GM18505 (cell line): ENCODE data around the gene HAUS6.
A peak's percentile ranks its signal among the peaks of the same experiment; 100 is the strongest.
"Not testable (repeated sequence)": the region's sequence is repeated elsewhere in the genome, so short reads cannot be mapped to it uniquely, and the experiment has no call there.

Source experiments
- ATAC-seq: cut with Tn5 transposase; IDR thresholded peaks from one replicate; pipeline ENCODE4 v1.9.1; 2021; ENCODE audit not compliant: unreplicated experiment
- POLR2A ChIP-seq: IDR thresholded peaks from 4 replicates; pipeline ENCODE4 v1.6.1; 2011; ENCODE audit warnings: borderline replicate concordance; ENCODE audit not compliant: insufficient read depth, insufficient read length; ENCODE audit errors: extremely low read depth

HAUS6 gene

DNA sequence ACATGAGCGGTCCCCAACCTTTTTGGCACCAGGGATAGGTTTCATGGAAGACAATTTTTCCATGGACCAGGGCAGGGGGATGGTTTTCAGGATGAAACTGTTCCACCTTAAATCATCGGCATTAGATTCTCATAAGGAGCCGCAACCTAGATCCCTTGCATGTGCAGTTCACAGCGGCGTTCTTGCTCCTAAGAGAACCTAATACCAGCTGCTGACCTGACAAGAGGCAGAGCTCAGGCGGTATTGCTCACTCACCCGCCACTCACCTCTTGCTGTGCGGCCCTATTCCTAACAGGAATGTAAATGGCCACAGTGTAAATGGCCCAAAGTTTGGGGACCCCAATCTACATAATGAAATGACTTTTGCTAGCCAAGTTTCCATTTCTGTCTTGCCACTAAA is 27.7 kb upstream of the HAUS6 start:
- ATAC-seq = no peak

GRCh38 chr9:19127871-19128500 is 25.3 kb upstream of the HAUS6 start:
- no peak for TF ChIP-seq POLR2A
- peak; percentile 3 for ATAC-seq

More for the DNA sequence above, 27.7 kb upstream of the HAUS6 start:
- no peak for TF ChIP-seq POLR2A

DNA sequence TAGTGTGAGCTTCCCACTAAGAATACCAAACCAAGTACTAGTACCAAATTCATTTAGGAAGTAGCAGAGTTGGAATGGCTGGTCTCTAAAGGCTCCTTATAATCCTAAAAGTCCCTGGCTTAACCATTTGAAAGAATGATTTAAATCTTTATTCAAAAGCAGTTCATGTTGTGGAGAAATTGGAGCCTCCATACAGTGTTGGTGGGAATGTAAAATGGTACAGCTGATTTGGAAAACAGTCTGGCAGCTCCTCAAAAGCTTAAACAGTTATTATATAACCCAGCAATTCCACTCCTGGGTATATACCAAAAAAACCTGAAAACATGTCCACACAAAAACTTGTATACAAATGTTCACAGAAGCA is 21.7 kb upstream of the HAUS6 start:
- ATAC-seq = no peak
- no peak for TF ChIP-seq POLR2A

GRCh38 chr9:19122490-19123042 is 19.9 kb upstream of the HAUS6 start:
- ATAC-seq = no peak
- no peak for TF ChIP-seq POLR2A

- TF ChIP-seq POLR2A = no peak
- ATAC-seq = no peak
These were observed 18.2 kb upstream of the HAUS6 start for GRCh38 chr9:19120877-19121276.

DNA sequence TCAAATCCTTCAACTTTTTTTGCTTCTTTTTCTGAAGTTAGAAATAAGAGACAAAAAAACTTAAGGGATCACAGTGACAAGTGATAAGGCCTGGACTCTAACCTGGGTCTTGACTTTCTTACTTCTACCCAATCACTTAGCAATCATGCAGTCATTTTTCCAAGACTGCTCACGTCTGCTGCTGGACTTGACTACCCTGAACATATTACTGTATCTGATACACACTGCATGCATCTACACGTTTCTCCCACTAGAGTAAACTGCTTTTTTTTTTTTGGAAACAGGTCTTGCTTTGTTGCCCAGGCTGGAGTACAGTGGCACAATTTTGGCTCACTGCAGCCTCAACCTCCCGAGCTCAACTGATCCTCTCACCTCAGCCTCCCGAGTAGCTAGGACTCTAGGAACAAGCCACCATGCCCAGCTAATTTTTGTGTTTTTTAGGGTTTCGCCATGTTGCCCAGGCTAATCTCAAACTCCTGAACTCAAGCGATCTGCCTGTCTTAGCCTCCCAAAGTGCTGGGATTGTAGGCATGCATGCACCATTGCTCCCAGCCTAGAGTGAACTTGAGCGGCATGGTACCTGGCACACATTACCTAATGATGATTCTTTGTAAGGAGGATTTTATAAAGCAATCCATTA is 17.2 kb upstream of the HAUS6 start:
- no peak for ATAC-seq
- TF ChIP-seq POLR2A = no peak

DNA sequence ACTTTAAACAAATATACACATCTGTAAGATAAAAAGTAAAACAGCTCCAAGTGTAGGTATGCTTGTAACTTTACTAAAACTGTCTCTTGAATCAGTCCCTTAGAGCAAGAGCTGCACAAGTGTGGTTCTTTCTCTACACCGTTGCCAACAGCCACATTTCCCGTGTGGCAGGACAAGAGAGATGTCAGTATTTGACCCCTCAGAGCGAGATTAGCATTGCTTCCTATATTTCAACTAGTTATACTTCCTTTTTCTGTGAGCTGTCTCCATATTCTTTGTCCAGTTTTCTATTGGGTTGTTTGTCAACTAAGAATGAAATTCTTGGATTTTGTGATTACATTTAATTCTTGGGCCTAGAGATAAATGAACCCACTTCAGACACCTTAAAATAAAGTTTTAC is 16.5 kb upstream of the HAUS6 start:
- no peak for TF ChIP-seq POLR2A
- no peak for ATAC-seq

GRCh38 chr9:19117039-19117716 is 14.5 kb upstream of the HAUS6 start:
- no peak for TF ChIP-seq POLR2A
- ATAC-seq = no peak

- no peak for TF ChIP-seq POLR2A
- no peak for ATAC-seq
These were observed 13.5 kb upstream of the HAUS6 start for GRCh38 chr9:19116107-19116790.

GRCh38 chr9:19114680-19115270 is 12.1 kb upstream of the HAUS6 start:
- ATAC-seq = no peak
- no peak for TF ChIP-seq POLR2A

DNA sequence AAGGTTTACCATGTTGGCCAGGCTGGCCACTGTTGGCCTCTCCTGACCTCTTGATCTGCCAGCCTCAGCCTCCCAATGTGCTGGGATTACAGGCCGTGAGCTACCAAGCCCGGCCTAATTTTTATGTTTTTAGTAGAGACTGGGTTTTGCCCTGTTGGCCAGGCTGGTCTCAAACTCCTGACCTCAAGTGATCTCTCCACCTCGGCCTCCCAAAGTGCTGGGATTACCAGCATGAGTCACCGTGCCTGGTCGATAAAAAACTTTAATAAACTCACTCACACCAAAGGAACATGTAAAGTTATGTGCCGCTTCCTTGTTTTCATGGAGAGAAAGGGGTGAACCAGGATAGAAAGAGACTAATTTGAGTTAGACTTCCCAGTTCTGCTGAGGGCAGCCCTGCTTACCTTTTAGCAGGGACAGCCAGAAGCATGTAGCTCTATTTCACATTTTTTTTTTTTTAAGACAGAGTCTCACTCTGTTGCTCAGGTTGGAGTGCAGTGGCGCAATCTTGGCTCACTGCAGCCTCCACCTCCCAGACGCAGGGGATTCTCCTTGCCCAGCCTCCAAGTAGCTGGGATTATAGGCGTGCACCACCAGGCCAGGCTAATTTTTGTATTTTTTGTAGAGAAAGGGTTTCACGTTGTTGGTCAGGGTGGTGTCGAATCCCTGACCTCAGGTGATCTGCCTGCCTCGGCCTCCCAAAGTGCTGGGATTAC is 11.4 kb upstream of the HAUS6 start:
- no peak for ATAC-seq
- no peak for TF ChIP-seq POLR2A

DNA sequence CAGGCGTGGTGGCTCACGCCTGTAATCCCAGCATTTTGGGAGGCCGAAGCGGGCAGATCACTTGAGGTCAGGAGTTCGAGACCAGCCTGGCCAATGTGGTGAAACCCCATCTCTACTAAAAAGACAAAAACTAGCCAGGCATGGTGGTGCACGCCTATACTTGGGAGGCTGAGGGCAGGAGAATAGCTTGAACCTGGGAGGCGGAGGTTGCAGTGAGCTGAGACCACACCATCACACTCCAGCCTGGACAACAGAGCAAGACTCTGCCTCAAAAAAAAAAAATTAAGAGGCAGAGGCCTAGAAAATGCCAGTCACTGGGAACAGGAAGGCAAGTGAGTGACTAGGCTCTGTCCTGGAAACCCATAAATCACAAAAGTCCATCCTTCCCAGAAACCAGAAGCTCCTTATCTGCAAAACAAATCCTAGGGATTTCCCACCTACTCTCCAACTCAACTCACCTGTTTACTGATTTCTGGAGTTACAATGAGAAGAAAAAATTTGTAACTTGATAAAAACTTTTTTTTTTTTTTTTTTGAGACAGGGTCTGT is 10.4 kb upstream of the HAUS6 start:
- not testable (repeated sequence) for ATAC-seq
